BE2C (cell line): ENCODE results near the gene PGPEP1.
"Not testable (repeated sequence)": the region's sequence is repeated elsewhere in the genome, so short reads cannot be mapped to it uniquely, and the experiment has no call there.

Source experiments
- DNase-seq: peaks from one replicate; pipeline ENCODE4 v3.0.0-alpha.2; 2020
- H3K27me3 ChIP-seq: fragments of 250-450 bp; sonication (Bioruptor Pico); 2 replicates; pipeline ENCODE4 v1.5.1; 2020; ENCODE audit warnings: mild to moderate bottlenecking
- H3K36me3 ChIP-seq: fragments of 250-450 bp; sonication (Bioruptor Pico); 2 replicates; pipeline ENCODE4 v1.5.1; 2020; ENCODE audit warnings: mild to moderate bottlenecking
- H3K4me1 ChIP-seq: fragments of 250-450 bp; sonication (Bioruptor Pico); 2 replicates; pipeline ENCODE4 v1.5.1; 2020
- H3K4me3 ChIP-seq: 2 replicates; pipeline ENCODE4 v1.5.1; 2011; ENCODE audit warnings: low read depth, low read length
- H3K9me3 ChIP-seq: fragments of 250-450 bp; sonication (Bioruptor Pico); 2 replicates; pipeline ENCODE4 v1.5.1; 2020
- TF ChIP-seq, protein P1 (sequence below): IDR thresholded peaks from 2 replicates; pipeline ENCODE4 v1.5.1; 2012; ENCODE audit warnings: mild to moderate bottlenecking, low read depth, low read length

PGPEP1 gene

DNA sequence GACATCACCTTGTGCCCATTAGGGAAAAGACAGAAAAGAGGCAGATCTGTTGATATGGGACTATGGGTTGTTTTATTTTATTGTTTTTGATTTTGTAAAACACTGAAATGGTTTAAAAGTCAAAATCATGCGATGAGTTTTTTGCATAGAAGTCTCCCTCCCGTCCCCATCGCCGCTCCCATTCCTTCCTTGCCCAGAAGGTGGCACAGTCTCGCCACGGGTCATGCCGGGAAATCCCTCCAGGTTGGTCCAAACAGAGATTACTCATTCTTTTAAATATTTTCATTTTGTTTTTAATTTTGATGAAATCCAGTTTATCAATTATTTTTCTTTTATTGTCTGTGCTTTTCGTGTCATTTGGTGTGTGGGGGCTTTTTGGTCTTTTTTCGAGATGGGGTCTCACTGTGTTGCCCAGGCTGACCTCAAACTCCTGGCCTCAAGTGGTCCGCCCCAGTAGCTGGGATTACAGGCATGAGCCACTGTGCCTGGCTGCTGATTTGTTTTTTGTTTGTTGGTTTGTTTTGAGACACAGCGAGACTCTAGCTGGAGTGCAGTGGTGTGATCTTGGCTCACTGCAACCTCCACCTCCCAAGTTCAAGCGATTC, 9.2 kb downstream of the PGPEP1 start:
- H3K4me3 ChIP-seq: no peak overlapping the region
- no peaks in the 10 kb centered on the region for H3K36me3 ChIP-seq
- peak; percentile 72 for DNase-seq
- H3K4me1 ChIP-seq: no peaks in the 10 kb centered on the region
- no peaks in the 10 kb centered on the region for H3K9me3 ChIP-seq
- H3K27me3 ChIP-seq: peaks cover 9% of the 10 kb centered on the region
- TF ChIP-seq, protein P1, sequence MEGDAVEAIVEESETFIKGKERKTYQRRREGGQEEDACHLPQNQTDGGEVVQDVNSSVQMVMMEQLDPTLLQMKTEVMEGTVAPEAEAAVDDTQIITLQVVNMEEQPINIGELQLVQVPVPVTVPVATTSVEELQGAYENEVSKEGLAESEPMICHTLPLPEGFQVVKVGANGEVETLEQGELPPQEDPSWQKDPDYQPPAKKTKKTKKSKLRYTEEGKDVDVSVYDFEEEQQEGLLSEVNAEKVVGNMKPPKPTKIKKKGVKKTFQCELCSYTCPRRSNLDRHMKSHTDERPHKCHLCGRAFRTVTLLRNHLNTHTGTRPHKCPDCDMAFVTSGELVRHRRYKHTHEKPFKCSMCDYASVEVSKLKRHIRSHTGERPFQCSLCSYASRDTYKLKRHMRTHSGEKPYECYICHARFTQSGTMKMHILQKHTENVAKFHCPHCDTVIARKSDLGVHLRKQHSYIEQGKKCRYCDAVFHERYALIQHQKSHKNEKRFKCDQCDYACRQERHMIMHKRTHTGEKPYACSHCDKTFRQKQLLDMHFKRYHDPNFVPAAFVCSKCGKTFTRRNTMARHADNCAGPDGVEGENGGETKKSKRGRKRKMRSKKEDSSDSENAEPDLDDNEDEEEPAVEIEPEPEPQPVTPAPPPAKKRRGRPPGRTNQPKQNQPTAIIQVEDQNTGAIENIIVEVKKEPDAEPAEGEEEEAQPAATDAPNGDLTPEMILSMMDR: peak; percentile 95

DNA sequence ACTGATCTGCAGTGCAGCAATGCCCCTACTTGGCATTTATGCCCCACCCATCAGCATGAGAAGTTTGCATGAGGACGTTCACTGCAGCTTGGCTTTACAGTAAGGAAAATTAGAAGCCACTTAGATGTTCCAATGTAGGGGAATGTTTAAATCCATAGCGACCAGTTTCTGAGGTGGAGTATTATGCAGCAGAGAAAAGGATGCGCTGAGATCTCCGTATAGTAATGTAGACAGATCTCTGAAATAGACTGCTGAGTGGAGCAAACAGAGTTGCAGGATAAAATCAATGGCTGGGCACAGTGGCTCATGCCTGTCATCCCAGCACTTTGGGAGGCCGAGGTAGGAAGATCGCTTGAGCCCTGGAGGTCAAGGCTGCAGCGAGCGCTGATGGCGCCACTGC, 10.1 kb downstream of the PGPEP1 start:
- TF ChIP-seq, protein P1: no peak
- Histone ChIP-seq H3K9me3 (no peaks in the 10 kb centered on the region), H3K4me3 (no peak overlapping the region), H3K27me3 (peaks cover 9% of the 10 kb centered on the region), H3K4me1 (no peaks in the 10 kb centered on the region), H3K36me3 (no peaks in the 10 kb centered on the region)
- no peak for DNase-seq

GRCh38 chr19:18351544-18351943, 11.1 kb downstream of the PGPEP1 start:
- Histone ChIP-seq H3K36me3 (no peaks in the 10 kb centered on the region), H3K4me1 (no peaks in the 10 kb centered on the region), H3K9me3 (no peaks in the 10 kb centered on the region), H3K27me3 (peaks cover 9% of the 10 kb centered on the region), H3K4me3 (no peak overlapping the region)
- no peak for DNase-seq
- TF ChIP-seq, protein P1: no peak

GRCh38 chr19:18353378-18354005, 13.1 kb downstream of the PGPEP1 start:
- Histone ChIP-seq H3K4me3 (no peak overlapping the region), H3K27me3 (no peaks in the 10 kb centered on the region; the same call in 1 of the 2 replicates), H3K4me1 (no peaks in the 10 kb centered on the region), H3K9me3 (no peaks in the 10 kb centered on the region; the same call in 1 of the 2 replicates), H3K36me3 (no peaks in the 10 kb centered on the region)
- TF ChIP-seq, protein P1: no peak
- DNase-seq: no peak

- DNase-seq, H3K4me3 ChIP-seq, H3K4me1 ChIP-seq, H3K36me3 ChIP-seq, H3K9me3 ChIP-seq, H3K27me3 ChIP-seq: not testable (repeated sequence)
Measured at GRCh38 chr19:18354743-18355142, 14.3 kb downstream of the PGPEP1 start.

DNA sequence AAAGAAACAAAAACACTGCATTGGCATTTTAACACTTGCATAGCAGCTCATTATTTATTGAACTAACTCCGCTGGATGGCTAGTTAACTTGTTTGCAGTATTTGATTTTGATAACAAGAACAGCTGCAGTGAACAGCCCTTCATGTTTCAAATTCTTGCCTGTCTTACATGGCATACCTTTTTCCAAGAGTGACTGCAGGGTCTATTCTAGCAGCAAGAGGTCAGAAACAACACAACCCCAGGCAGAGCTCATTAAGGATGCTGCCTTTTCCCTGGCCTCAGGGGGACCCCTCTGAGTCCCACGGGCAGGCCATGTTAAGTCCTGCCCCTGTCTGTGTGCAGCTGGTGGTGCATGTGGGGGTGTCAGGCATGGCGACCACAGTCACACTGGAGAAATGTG, 16.6 kb downstream of the PGPEP1 start:
- DNase-seq: no peak
- no peaks in the 10 kb centered on the region; the same call in 1 of the 2 replicates for H3K9me3 ChIP-seq
- H3K27me3 ChIP-seq: no peaks in the 10 kb centered on the region
- H3K4me1 ChIP-seq: no peaks in the 10 kb centered on the region
- H3K4me3 ChIP-seq: no peak overlapping the region
- H3K36me3 ChIP-seq: no peaks in the 10 kb centered on the region
- TF ChIP-seq, protein P1: no peak
